Hematopoietic multipotent progenitor cell treated with erythropoietin and hydrocortisone succinate and interleukin-3 and kit ligand, for 15 days (in vitro differentiated cells): ENCODE data around the gene RHAG.
"Not testable (repeated sequence)": the region's sequence is repeated elsewhere in the genome, so short reads cannot be mapped to it uniquely, and the experiment has no call there.

Source experiments
- DNase-seq: peaks from one replicate; pipeline ENCODE4 v3.0.0-alpha.2; 2015; ENCODE audit warnings: low spot score

The RHAG gene

GRCh38 chr6:49635978-49636712, 494 bp downstream of the RHAG start:
- DNase-seq: peak; percentile 66

DNA sequence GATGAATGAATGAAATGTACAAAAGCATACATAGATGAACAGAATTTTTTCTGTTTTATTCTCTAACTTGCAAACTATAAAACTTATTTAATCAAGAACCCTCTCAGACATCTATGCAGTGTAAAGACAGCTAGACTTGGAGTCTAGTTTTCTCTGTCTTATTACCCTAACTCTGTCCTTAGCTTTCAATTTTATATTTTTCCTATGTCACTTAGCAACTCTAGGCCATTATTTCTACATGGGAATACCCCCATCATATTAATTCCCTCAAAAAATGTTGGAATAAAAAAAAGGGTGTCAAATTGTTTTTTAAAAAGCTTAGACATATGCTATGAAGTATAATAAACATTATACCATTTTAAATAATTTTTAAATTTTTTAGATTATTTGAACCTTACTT, 1.2 kb downstream of the RHAG start:
- peak; percentile 62 for DNase-seq

GRCh38 chr6:49634836-49635218, 1.8 kb downstream of the RHAG start:
- peak; percentile 61 for DNase-seq

DNA sequence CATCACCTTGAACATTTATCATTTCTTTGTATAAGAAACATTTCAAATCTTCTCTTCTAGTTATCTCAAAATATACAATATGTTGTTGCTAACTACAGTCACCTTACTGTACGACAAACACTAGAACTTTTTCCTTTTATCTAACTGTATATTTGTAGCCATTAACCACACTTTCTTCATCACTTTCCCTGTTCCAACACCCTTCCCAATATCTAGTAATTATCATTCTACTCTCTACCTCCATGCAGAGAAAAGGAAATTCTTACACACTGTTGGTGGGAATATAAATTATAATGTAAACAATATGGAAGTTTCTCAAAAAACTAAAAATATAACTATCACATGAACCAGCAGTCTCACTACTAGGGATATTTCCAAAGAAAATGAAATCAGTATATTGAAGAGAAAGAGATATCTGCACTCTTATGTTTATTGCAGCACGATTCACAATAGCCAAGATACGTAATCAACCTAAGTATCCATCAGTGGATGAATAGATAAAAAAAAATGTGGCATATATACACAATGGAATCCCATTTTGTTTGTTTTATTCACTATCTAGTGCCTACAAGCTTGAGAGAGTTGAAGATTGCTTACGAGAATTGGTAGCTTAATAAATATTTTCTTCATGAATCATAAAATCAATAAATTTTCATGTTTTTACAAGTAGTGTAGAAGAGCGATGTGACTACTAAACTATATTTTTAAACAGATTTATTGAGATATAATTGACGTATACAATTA, 2.4 kb downstream of the RHAG start:
- DNase-seq: peak; percentile 44

DNA sequence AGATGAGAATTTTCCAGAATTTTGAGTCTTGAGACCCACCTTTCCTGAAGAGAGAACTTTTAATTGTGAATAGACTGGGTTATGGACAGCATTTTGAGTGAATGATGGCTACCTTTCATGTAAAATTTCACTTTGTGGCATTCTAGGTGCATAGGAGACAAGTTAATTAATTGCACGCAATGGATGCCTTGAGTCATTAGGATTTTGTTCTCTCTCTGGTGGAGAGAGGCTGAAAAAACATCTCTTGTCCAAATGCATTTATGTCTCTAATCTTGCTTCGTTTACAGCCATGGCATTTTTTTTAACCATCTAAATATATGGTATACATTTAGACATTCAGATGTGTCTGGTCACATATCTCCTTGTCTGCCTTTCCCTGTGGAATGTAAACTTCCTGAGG, 3.1 kb downstream of the RHAG start:
- peak; percentile 64 for DNase-seq

DNA sequence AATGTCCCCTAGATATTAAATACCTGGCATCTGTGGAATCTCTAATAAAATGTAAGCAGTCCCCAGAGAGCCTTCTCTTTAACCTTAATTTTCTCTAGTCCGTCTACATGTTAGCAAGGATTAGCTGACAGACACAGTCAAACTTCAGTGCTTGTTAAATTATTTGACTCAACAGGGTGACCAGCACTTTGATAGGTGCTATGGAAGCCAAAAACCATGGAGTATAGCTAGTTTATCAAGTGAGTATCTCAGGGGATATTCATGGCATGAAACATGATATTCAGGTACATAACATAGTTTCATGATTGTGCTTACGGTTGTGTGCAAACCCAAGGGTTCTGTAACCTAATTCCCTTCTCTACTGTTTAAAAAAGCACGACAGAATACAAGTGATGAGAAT, 3.9 kb downstream of the RHAG start:
- peak; percentile 54 for DNase-seq

GRCh38 chr6:49629485-49630088, 7.1 kb downstream of the RHAG start:
- not testable (repeated sequence) for DNase-seq

GRCh38 chr6:49626811-49627210, 9.8 kb downstream of the RHAG start:
- no peak for DNase-seq

DNA sequence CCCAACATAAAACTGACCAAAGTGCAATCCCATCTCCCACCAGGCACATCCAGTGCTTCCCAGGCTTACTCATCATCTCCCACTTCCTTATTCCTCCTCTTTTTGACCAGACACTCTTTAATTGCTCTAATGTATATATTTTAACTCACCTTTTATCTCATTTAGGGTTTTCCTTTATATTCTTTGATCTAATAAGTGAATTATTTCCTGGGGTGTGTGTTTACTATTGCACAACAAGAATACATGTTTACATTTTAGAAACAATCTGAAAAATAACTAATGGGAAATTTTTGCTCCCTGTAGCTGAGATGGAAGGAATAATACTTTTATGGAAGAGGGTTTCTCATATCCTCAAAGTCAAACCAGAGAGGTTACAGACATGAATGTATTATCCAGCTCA, 18.4 kb downstream of the RHAG start:
- DNase-seq: no peak

- DNase-seq: not testable (repeated sequence)
Measured at GRCh38 chr6:49614144-49614543, 22.5 kb downstream of the RHAG start.

DNA sequence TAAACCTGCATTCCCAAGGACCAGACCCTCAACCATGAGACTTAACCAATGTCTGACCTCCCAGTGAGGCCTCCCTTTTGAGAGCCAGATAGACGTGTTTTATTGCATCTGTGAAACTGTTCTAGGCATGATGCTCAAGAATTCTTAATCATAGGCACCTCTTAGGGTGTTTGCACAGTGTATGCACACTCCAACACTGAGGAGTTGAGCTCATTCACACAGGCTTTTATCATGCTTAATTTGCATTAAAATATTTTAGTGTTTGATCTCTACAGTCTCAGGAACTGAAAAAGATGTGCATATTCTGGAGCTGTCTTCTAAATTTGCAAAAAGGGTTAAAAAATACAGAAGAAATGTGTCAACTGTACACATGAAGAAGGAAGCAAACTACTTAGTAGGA, 27.4 kb downstream of the RHAG start:
- DNase-seq: no peak

DNA sequence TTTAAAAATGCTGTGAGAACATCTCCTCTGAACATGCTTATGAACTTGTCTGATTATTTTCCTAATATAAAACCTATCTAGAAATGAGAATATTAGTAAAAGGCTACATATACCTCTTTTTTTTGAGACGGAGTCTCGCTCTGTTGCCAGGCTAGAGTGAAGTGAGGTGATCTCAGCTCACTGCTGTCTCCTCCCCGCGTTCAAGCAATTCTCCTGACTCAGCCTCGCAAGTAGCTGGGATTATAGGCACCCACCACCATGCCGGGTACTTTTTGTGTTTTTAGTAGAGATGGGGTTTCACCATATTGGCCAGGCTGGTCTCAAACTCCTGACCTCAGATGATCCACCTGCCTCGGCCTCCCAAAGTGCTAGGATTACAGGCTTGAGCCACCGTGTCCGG, 28.4 kb downstream of the RHAG start:
- DNase-seq: not testable (repeated sequence)

DNA sequence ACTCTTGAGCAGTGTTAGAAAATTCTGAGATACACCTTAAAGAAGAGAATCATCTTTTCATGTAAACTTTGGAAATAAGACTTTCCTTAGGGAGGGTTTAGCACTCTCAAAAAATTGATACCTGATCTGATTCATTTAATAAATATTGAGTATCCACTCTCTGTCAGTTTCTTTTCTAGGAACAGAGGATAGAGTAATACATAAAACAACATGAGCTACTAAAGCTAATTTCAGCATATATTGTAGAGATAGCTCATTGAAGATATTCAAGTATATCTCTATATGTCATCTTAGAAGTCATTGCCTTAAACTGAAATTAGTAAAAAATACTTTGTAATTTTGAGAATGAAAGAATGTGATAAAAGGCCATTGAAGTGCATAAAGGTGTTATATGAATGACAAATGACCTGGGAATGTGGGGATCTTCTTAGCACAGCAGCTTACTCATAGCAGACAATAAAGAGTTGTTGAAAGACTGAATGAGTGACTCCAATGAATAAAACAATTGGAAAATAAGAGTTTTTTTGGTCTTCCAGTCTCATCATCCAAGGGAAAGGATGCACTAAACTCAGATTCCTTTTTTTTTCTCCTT, 29.2 kb downstream of the RHAG start:
- DNase-seq: no peak

- peak; percentile 88 for DNase-seq
Measured at GRCh38 chr6:49606721-49607390, 29.8 kb downstream of the RHAG start.

DNA sequence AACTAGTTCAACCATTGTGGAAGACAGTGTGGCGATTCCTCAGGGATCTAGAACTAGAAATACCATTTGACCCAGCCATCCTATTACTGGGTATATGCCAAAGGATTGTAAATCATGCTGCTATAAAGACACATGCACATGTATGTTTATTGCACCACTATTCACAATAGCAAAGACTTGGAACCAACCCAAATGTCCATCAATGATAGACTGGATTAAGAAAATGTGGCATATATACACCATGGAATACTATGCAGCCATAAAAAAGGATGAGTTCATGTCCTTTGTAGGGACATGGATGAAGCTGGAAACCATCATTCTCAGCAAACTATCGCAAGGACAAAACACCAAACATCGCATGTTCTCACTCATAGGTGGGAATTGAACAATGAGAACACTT, 32.6 kb downstream of the RHAG start:
- DNase-seq: not testable (repeated sequence)

GRCh38 chr6:49587262-49587661, 49.4 kb downstream of the RHAG start:
- DNase-seq: not testable (repeated sequence)

- no peak for DNase-seq
Measured at GRCh38 chr6:49582529-49582928, 54.1 kb downstream of the RHAG start.

DNA sequence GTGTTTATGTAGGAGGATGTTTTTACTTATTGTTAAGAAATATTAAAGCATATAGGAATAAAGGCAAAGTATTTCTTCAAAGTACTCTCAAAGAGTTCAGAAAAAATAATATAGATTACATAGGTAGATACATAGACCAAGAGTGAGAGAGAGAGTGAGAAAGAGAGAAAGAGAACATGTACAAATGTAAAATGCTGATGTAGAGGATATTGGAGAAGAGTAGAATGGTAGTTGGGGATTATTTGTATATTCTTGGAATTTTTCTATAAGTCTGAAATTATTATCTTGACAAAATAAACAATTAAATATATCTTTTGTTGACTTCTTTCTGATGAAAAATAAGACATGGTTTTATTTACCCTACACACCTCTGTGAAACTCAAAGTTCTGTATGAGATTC, 57.0 kb downstream of the RHAG start:
- DNase-seq: no peak

GRCh38 chr6:49576618-49577017, 60.0 kb downstream of the RHAG start:
- no peak for DNase-seq

GRCh38 chr6:49570474-49571079, 66.1 kb downstream of the RHAG start:
- no peak for DNase-seq

- no peak for DNase-seq
Measured at GRCh38 chr6:49565855-49566254, 70.8 kb downstream of the RHAG start.

DNA sequence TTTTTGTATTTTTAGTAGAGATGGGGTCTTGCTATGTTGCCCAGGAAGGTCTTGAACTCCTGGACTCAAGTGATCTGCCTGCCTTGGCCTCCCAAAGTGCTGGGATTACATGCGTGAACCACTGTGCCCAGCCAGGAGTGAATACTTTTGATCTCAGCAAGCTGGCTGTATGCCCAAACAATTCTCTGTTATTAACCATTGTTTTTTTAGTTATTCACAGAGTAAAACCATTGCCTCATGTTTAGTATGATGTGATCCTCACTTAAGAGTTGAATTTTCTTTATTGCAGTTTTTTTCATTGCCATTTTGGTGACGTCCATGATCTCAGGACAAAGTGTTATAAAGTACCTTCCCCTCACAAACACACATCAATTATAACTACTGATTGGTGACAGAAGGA, 71.4 kb downstream of the RHAG start:
- DNase-seq: no peak
